ENCODE data around the gene PDZRN4. TPM values are rescaled to one million over a fixed set of nuclear protein-coding genes. Genes with fewer than 3 reads are reported as not detected.

The PDZRN4 gene
- total RNA-seq, 6 donors from 2014 or later, result 0.17 to 1.3 (median 0.61) TPM; not detected in 1

DNA sequence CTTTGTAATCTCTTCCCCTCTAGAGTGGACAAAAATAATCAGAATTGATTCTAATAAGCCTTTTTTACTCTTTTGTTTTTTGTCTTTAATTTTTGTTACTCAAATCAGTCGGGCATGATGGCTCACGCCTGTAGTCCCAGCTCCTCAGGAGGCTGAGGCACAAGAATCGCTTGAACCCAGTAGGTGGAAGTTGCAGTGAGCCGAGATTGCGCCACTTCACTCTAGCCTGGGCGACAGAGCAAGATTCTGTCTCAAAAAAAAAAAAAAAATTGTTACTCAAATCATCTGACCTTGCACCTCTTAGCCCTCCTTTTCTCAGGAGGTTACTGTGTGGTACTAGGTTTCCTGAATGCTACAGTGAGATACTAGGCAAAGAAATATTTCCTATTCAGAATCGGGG is 280.6 kb downstream of the PDZRN4 start:
- Histone ChIP-seq H3K36me3 (no peaks in the 10 kb centered on the region), H3K9me3 (no peaks in the 10 kb centered on the region), H3K4me3 (no peak overlapping the region), H3K27me3 (no peaks in the 10 kb centered on the region), H3K27ac (no peak overlapping the region), H3K4me1 (peaks cover 0 to 2% (median 0%) of the 10 kb centered on the region in 4 donors)
- 51 to 77% methylated on average over 7 of the region's 7 CpGs for WGBS, 2 donors
- TF ChIP-seq, protein P1, sequence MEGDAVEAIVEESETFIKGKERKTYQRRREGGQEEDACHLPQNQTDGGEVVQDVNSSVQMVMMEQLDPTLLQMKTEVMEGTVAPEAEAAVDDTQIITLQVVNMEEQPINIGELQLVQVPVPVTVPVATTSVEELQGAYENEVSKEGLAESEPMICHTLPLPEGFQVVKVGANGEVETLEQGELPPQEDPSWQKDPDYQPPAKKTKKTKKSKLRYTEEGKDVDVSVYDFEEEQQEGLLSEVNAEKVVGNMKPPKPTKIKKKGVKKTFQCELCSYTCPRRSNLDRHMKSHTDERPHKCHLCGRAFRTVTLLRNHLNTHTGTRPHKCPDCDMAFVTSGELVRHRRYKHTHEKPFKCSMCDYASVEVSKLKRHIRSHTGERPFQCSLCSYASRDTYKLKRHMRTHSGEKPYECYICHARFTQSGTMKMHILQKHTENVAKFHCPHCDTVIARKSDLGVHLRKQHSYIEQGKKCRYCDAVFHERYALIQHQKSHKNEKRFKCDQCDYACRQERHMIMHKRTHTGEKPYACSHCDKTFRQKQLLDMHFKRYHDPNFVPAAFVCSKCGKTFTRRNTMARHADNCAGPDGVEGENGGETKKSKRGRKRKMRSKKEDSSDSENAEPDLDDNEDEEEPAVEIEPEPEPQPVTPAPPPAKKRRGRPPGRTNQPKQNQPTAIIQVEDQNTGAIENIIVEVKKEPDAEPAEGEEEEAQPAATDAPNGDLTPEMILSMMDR (IDR thresholded peaks at IDR 0.05), result no peak
- TF ChIP-seq EP300 (IDR thresholded peaks at IDR 0.05), result no peak
- TF ChIP-seq POLR2AphosphoS5 (IDR thresholded peaks at IDR 0.05), result no peak
- no peak for TF ChIP-seq POLR2A (IDR thresholded peaks at IDR 0.05)
- DNase-seq, result no peak
- no peak for ATAC-seq (ENCODE audit: low FRiP score in 2 of 2)

DNA sequence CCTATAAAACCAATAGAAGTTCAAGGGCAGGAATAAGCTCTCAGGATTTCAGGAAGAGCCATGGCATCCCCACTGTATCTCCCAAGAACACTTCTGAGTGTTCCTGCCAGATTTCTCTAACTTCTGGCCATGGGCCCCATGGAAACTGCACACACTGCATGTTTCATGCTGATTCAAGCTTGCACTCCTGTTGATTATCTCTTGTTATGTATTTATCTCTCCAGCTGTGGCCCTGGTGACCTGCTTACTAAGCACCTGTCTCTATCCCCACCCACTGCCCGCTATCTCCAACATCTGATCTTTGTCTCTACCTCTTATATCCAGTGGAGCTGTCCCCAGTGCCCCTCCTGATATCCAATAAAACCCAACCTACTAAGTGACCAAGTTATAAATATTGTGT is 285.3 kb downstream of the PDZRN4 start:
- no peaks in the 10 kb centered on the region for H3K4me1 ChIP-seq
- no peak overlapping the region for H3K27ac ChIP-seq
- 92 to 93% methylated on average over 1 of the region's 1 CpG for WGBS, 2 donors
- TF ChIP-seq POLR2A (IDR thresholded peaks at IDR 0.05) (no peak), POLR2AphosphoS5 (IDR thresholded peaks at IDR 0.05) (no peak), EP300 (IDR thresholded peaks at IDR 0.05) (no peak)
- TF ChIP-seq, protein P1 (IDR thresholded peaks at IDR 0.05), result no peak
- ATAC-seq (ENCODE audit: low FRiP score in 2 of 2) (no peak), DNase-seq (no peak)
- H3K4me3 ChIP-seq, result no peak overlapping the region
- H3K9me3 ChIP-seq, result no peaks in the 10 kb centered on the region
- H3K36me3 ChIP-seq, result no peaks in the 10 kb centered on the region
- no peaks in the 10 kb centered on the region for H3K27me3 ChIP-seq

DNA sequence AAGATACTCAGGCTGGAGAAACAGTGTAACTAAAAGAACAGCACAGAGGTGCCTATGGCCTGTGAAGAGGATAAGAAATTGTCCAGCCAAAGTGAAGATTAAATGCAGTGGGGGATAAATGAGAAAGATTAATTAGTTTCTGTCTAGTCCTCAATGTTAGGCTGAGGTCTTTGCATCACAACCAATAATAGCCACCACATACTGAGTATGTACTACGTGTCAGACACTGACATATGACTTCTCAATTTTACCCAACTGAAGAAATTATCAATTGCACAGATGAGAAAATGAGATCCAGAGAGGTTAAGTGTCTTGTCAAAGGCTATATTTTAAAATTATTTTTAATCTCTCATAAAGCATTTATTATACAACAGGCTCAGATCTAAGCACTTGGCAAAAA is 285.9 kb downstream of the PDZRN4 start:
- ATAC-seq (ENCODE audit: low FRiP score in 2 of 2), result no peak

DNA sequence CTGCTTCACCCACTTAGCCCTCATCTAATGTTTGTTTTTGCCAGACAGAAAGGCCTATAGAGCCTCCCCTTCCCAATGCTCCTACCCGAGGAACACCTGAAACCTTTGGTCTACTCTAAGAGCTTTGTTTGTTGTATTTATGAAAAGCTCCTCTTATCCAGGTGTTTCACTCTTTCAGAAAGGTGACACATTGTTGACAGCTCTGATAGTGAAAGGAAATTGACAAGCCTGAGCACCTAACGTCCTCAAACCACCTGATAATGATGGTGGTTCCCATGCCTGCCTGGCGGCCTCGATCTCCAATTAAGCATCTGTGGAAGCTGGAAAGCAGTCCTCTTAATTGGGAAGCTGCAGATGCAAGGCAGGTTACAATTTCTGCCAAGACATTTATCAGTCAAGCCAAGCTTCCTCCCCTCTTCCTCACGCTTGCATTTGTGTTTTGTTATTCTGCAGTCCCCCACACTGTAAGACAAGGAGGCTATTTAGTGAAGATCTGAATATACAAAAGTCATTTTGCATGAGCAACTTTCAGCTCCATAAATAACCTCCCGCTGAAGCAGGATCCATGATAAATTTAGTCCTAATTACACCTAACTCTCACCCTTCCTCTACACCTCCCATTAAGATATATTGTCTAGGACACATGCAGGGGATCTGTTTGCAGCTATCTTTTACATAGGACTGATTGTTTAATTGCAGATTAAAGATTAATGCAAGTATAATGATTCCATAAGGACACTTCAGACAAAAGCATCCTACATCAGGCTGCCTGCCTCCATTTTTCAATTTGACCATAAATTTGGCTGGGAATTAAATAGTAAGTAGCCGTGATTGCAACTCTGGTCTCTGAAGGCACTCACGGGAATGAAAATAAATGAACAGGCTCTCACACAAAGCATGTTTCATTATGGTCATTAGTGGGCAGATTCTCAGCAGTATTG is 288.6 kb downstream of the PDZRN4 start:
- DNase-seq (no peak), ATAC-seq (ENCODE audit: low FRiP score in 2 of 2) (no peak)
- Histone ChIP-seq H3K9me3 (no peaks in the 10 kb centered on the region), H3K4me1 (no peaks in the 10 kb centered on the region), H3K27me3 (no peaks in the 10 kb centered on the region), H3K4me3 (no peak overlapping the region), H3K27ac (no peak overlapping the region), H3K36me3 (no peaks in the 10 kb centered on the region)
- TF ChIP-seq POLR2A (IDR thresholded peaks at IDR 0.05) (no peak), POLR2AphosphoS5 (IDR thresholded peaks at IDR 0.05) (no peak), EP300 (IDR thresholded peaks at IDR 0.05) (no peak)
- TF ChIP-seq, protein P1 (IDR thresholded peaks at IDR 0.05), result no peak
- WGBS, 2 donors, result 63 to 65% methylated on average over 8 of the region's 8 CpGs

More for the DNA sequence above, 285.9 kb downstream of the PDZRN4 start:
- WGBS, 2 donors, result 82 to 90% methylated on average over 1 of the region's 1 CpG
- no peak for DNase-seq
- H3K4me1 ChIP-seq, result no peaks in the 10 kb centered on the region
- TF ChIP-seq POLR2AphosphoS5 (IDR thresholded peaks at IDR 0.05) (no peak), POLR2A (IDR thresholded peaks at IDR 0.05) (no peak)
- no peak overlapping the region for H3K27ac ChIP-seq
- H3K4me3 ChIP-seq, result no peak overlapping the region
- H3K9me3 ChIP-seq, result no peaks in the 10 kb centered on the region
- no peaks in the 10 kb centered on the region for H3K27me3 ChIP-seq
- H3K36me3 ChIP-seq, result no peaks in the 10 kb centered on the region

DNA sequence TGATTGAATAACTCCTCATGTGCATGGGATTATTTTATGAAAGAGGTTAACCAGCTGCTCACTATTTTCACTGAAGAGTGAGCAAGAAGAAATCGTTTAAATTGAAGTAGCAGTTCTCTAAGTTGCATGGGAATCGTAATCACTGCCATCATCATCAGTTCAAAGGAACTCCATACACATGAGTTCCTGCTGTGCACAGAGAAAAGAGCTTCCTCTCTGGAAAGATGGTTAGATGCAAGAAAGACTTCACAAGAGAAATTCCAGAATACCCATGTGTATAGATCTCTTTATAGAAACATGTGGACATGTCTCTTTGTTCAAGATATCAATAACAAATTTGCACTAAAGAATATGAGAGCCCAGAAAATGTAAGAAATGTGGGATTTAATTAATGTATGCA is 291.3 kb downstream of the PDZRN4 start:
- H3K4me3 ChIP-seq, result no peak overlapping the region
- TF ChIP-seq, protein P1 (IDR thresholded peaks at IDR 0.05), result no peak
- TF ChIP-seq POLR2A (IDR thresholded peaks at IDR 0.05) (no peak), POLR2AphosphoS5 (IDR thresholded peaks at IDR 0.05) (no peak), EP300 (IDR thresholded peaks at IDR 0.05) (no peak)
- no peaks in the 10 kb centered on the region for H3K4me1 ChIP-seq
- H3K9me3 ChIP-seq, result no peaks in the 10 kb centered on the region
- no peaks in the 10 kb centered on the region for H3K27me3 ChIP-seq
- DNase-seq, result no peak
- WGBS, 2 donors, result 67 to 79% methylated on average over 2 of the region's 2 CpGs
- no peak overlapping the region for H3K27ac ChIP-seq
- H3K36me3 ChIP-seq, result no peaks in the 10 kb centered on the region
- no peak for ATAC-seq (ENCODE audit: low FRiP score in 2 of 2)
